Right kidney (tissue), 1 donor: ENCODE data around the gene PSEN1.

Source experiments
- DNase-seq: peaks from one replicate; pipeline ENCODE4 v3.0.0-alpha.2; 2016

PSEN1 gene

GRCh38 chr14:73239393-73240241 is 103.3 kb downstream of the PSEN1 start:
- DNase-seq: peak; percentile 66

GRCh38 chr14:73240816-73241480 is 104.6 kb downstream of the PSEN1 start:
- no peak for DNase-seq

- peak; percentile 32 for DNase-seq
Observed at GRCh38 chr14:73241481-73242165, 105.3 kb downstream of the PSEN1 start.

- DNase-seq: peak; percentile 23
Observed at GRCh38 chr14:73242357-73242901, 106.1 kb downstream of the PSEN1 start.

GRCh38 chr14:73243341-73243740 is 107.0 kb downstream of the PSEN1 start:
- DNase-seq: no peak

GRCh38 chr14:73243748-73244147 is 107.4 kb downstream of the PSEN1 start:
- no peak for DNase-seq

- DNase-seq: no peak
Observed at GRCh38 chr14:73244541-73245290, 108.4 kb downstream of the PSEN1 start.

- DNase-seq: peak; percentile 66
Observed at GRCh38 chr14:73245480-73246325, 109.4 kb downstream of the PSEN1 start.

GRCh38 chr14:73246387-73247150 is 110.3 kb downstream of the PSEN1 start:
- DNase-seq: no peak

GRCh38 chr14:73248108-73248868 is 112.0 kb downstream of the PSEN1 start:
- no peak for DNase-seq

- DNase-seq: no peak
Observed at GRCh38 chr14:73249108-73249507, 112.8 kb downstream of the PSEN1 start.

- no peak for DNase-seq
Observed at GRCh38 chr14:73249564-73250316, 113.4 kb downstream of the PSEN1 start.

GRCh38 chr14:73250317-73250713 is 114.0 kb downstream of the PSEN1 start:
- no peak for DNase-seq

GRCh38 chr14:73250781-73251500 is 114.6 kb downstream of the PSEN1 start:
- no peak for DNase-seq

GRCh38 chr14:73251516-73252215 is 115.4 kb downstream of the PSEN1 start:
- no peak for DNase-seq

GRCh38 chr14:73252491-73253322 is 116.4 kb downstream of the PSEN1 start:
- no peak for DNase-seq

- DNase-seq: no peak
Observed at GRCh38 chr14:73253323-73253610, 117.0 kb downstream of the PSEN1 start.
